Sigmoid colon (tissue), 4 donors: Measurements from ENCODE around the gene KCNK1.

Source experiments
- EP300 ChIP-seq, 4 donors: sonication (generic); formaldehyde crosslinking; IDR thresholded peaks; one replicate each; pipeline ENCODE4 v1.6.1; 2017; ENCODE audit warnings: antibody characterized with exemption in 4 of 4
- POLR2A ChIP-seq, 2 donors: fragments of 450-650 bp; IDR thresholded peaks; one replicate each; pipeline ENCODE4 v1.6.1; 2016; ENCODE audit warnings: antibody characterized with exemption in 2 of 2, mild to moderate bottlenecking in 2 of 2, moderate library complexity in 2 of 2
- POLR2AphosphoS5 ChIP-seq, 4 donors: sonication (generic); formaldehyde crosslinking; IDR thresholded peaks; one replicate each; pipeline ENCODE4 v1.6.1; 2017; ENCODE audit warnings: antibody characterized with exemption in 4 of 4
- TF ChIP-seq, protein P1 (sequence below), 4 experiments: fragments of 450-650 bp in 3 of 4; fragments of 200-600 bp in 1 of 4; IDR thresholded peaks; one replicate each; pipeline ENCODE4 v1.5.1; 2016 to 2019; ENCODE audit warnings: antibody characterized with exemption in 4 of 4, mild to moderate bottlenecking in 3 of 4, moderate library complexity in 2 of 4

DNA sequence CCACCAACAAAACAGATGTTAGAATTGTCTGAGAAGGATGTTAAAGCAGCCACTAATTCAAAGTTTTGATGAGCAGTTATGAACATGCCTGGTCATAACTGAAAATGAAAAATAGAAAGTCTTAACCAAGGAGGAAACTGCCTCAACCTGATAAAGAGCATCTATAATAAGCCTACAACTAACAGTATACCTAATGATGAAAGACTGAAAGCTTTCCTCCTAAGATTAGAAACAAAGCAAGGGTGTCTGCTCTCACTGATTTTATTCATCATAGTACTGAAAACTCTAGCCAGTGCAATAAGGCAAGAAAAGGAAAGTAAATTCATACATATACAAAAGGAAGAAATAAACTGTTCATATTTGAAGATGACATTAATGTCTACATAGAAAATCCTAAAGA is 82.0 kb downstream of the KCNK1 start:
- TF ChIP-seq POLR2A (IDR thresholded peaks at IDR 0.05) (no peak), EP300 (IDR thresholded peaks at IDR 0.05) (no peak), POLR2AphosphoS5 (IDR thresholded peaks at IDR 0.05) (no peak)
- TF ChIP-seq, protein P1, sequence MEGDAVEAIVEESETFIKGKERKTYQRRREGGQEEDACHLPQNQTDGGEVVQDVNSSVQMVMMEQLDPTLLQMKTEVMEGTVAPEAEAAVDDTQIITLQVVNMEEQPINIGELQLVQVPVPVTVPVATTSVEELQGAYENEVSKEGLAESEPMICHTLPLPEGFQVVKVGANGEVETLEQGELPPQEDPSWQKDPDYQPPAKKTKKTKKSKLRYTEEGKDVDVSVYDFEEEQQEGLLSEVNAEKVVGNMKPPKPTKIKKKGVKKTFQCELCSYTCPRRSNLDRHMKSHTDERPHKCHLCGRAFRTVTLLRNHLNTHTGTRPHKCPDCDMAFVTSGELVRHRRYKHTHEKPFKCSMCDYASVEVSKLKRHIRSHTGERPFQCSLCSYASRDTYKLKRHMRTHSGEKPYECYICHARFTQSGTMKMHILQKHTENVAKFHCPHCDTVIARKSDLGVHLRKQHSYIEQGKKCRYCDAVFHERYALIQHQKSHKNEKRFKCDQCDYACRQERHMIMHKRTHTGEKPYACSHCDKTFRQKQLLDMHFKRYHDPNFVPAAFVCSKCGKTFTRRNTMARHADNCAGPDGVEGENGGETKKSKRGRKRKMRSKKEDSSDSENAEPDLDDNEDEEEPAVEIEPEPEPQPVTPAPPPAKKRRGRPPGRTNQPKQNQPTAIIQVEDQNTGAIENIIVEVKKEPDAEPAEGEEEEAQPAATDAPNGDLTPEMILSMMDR (IDR thresholded peaks at IDR 0.05): no peak
